GM20000 (cell line): ENCODE measurements around the gene CIAO3.

Source experiments
- DNase-seq: peaks from one replicate; pipeline ENCODE4 v3.0.0; 2012; ENCODE audit warnings: low spot score
- TF ChIP-seq, protein P1 (sequence below): IDR thresholded peaks from 2 replicates; pipeline ENCODE4 v1.5.1; 2012; ENCODE audit warnings: mild to moderate bottlenecking, control low read depth; ENCODE audit errors: extremely low read depth, missing control alignments

The CIAO3 gene

DNA sequence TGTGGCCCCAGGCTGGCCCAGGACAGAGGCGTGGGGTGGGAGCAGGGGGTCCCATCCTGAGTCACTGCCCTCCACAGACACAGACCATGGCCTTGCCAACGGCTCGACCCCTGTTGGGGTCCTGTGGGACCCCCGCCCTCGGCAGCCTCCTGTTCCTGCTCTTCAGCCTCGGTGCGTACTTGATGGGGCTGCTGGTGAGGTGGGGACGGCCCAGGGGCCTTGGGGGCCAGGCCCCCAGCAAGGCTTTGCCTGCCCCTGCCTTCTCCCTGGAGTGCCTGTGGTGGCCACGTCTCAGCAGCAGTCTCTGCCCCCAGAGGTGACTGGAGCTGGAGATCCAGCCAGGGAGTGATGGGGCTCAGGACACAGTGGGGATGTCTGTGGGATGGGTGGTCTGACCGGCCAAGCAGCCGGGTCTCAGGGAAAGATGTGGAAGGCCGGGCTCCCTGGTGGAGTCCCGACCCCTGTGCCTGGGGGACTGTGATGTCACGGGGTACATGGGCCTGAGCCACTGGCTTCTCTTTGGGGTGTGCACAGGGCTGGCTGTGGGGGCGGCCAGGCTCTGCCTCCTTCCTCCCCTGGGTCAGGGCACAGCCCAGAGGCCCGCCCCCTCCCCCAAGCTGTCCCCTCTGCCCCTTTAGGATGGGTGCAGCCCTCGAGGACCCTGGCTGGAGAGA lies 21.9 kb upstream of the CIAO3 start:
- TF ChIP-seq, protein P1, sequence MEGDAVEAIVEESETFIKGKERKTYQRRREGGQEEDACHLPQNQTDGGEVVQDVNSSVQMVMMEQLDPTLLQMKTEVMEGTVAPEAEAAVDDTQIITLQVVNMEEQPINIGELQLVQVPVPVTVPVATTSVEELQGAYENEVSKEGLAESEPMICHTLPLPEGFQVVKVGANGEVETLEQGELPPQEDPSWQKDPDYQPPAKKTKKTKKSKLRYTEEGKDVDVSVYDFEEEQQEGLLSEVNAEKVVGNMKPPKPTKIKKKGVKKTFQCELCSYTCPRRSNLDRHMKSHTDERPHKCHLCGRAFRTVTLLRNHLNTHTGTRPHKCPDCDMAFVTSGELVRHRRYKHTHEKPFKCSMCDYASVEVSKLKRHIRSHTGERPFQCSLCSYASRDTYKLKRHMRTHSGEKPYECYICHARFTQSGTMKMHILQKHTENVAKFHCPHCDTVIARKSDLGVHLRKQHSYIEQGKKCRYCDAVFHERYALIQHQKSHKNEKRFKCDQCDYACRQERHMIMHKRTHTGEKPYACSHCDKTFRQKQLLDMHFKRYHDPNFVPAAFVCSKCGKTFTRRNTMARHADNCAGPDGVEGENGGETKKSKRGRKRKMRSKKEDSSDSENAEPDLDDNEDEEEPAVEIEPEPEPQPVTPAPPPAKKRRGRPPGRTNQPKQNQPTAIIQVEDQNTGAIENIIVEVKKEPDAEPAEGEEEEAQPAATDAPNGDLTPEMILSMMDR, result no peak
- no peak for DNase-seq

DNA sequence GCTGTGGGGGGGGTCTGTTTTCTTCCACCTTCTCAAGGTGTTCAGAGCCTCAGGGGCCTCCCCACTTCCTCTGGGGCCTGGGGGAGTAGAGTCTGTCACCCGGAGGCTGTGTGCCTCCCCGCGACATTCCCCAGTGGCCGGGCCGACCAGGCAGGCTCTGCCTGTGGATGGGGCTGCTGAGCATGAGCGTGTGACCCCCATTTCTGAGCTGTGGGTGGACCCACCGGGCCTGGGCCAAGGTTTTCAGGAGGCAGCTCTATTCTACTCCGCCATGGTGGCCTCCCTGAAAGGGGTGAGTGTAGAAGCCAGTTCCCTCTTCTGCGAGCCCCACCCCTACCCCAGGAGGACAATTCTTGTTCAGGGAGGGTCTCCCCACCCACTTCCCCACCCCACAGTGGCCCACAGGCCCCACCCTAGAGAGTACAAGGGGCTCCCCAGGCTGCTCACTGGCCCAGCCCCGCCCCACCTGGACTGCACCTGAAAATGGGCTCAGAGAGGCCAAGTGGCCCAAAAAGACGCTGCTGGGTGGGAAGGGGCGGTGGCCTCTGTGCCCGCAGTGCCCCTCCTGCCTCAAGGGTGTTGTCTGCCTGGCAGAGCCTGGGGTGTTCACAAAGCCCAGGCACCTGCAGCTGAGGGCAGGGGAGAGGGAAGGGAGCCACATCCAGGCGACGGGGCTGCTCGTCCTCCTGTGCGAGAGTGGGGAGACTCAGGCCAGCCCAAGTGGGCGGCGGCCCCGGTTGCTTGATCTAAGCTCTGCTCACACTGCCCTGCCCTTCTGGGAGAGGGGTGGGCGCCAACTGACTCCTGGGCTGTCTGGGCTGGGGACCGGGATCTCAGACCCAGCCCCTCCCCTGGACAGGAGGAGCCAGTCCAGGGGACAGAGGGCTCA lies 21.1 kb upstream of the CIAO3 start:
- DNase-seq, result no peak
- TF ChIP-seq, protein P1, result no peak

DNA sequence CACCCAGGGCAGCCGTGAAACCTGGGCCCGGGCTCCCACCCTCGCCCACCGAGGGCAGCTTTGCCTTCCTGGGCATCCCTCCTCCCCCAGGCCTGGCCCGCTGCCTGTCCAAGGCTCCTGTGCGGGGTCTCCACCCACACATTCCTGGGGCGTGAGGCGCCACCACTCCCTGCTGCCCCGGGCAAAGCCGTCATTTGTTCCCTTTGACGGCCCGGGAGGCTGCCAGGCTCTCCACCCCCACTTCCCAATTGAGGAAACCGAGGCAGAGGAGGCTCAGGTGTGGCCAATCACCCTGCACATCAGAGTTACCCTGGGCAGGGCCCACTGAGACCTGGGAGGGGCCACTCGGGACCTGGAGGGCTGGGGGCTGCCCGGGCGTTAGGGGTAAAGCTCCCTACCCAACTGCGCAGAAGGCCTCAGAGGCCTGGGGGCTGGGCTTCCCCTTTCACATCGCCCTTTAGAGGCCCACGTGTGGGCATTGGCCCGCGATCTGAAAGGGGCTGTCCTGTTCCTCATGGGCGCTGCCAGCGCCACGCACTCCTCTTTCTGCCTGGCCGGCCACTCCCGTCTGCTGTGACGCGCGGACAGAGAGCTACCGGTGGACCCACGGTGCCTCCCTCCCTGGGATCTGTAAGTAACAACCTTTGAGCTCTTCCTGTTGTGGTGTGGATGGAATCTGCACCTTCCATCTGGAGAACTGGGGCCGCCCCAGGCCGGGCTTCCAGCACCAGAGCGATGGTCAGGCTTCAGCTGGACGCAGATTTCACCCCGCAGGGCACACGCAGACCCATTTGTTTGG lies 19.9 kb upstream of the CIAO3 start, which contains the start of gene MSLN:
Gene MSLN, plus strand, starts transcription at position 190 of the 799 bp plus-strand sequence. CDS start 1,947 bp downstream, outside the sequence.
- TF ChIP-seq, protein P1, result no peak
- DNase-seq, result no peak

DNA sequence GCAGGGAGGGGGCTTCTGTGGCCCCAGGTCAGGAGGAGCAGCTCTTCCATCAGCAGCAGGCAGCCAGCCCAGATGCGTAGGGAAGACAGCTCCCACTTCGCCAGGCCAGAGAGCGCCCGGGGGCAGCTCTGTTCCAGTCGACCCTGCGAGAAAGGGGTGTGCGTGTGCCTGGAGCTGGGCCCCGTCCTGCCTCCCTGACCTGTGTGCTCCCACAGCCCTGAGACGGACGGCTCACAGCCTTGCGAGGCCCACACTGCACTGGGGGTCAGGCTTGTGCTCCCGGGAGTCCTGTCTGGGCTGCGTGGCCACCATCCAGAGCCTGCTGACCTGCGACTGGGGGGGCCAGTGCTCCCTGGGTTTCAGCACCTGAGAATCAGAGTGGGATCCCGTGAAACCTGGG lies 19.3 kb upstream of the CIAO3 start:
- TF ChIP-seq, protein P1, result no peak
- no peak for DNase-seq

DNA sequence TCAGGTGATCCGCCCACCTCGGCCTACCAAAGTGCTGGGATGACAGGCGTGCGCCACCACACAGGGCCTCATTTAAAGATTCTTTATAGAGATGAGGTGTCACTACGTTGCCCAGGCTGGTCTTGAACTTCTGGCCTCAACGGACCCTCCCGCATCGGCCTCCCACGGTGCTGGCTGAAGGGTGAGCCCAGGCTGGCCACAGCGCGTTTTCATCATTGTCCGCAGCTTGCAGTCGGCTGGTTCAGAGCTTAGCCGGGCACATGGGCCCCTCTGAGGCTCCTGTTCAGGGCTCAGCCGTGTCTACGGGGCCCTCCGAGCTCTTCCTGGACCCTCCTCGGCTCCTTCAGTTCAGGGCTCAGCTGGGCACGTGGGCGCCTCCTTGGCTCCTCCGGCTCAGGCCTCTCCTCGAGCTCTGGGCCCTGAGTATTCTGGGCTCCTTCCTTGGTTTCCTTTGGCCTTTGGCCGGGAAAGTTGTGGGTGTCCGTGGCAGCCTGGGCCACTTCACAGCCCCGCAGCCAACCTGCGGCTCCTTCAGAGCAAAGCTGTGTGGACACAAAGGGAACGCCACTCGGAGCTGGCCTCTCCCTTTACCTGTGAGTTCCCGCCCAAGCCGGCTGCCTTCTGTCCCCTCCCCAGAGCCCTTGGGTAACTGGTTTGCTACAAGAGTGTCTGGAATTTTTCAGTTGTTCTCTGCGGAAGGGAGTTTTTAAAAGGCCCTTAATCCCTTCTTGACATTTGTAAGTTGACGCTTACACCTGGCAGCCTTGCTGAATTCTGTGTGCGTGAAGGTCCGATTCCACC lies 18.5 kb upstream of the CIAO3 start:
- TF ChIP-seq, protein P1, result no peak
- DNase-seq, result no peak

DNA sequence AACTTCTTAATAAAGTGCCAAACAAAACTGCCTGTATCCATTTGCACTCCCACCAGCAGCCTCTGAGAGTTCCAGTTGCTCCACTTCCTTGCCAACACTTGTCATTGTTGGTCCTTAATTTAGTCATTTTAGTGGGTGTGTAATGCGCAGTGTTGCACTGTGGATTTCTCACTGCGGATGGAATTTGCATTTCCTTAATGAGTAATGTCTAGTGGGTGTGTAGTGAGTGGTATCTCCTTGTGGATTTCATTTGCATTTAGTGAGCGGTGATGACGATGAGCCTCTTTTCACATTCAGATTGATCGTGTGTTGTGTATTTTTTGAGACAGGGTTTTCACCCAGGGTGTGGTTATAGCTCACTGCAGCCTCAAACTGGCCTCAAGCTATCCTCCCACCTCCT lies 15.6 kb upstream of the CIAO3 start:
- no peak for DNase-seq
- TF ChIP-seq, protein P1, result no peak
